BJ (cell line): ENCODE measurements around the gene GPM6B. TPM values are rescaled to one million over a fixed set of nuclear protein-coding genes. Genes with fewer than 3 reads are reported as not detected.

Experiments
- CTCF ChIA-PET: fragments of 350-600 bp; formaldehyde crosslinking; extraction: SDS; loops from one replicate; lab custom pipeline; 2021; ENCODE audit warnings: antibody characterized with exemption, inconsistent platforms; lab: Yijun Ruan, JAX
- POLR2A ChIA-PET: fragments of 300-600 bp; sonication (Branson Sonifier 250); formaldehyde crosslinking; extraction: SDS; loops from one replicate; lab custom pipeline; 2021; ENCODE audit warnings: antibody characterized with exemption; lab: Charles Lee
- DNase-seq: peaks from one replicate; pipeline ENCODE4 v3.0.0-alpha.2; 2011; ENCODE audit warnings: low read depth
- H3K27me3 ChIP-seq: 2 replicates; pipeline ENCODE4 v1.6.0; 2011; ENCODE audit warnings: low read length; ENCODE audit not compliant: control insufficient read depth, insufficient read depth
- H3K36me3 ChIP-seq: 2 replicates; pipeline ENCODE4 v1.5.1; 2011; ENCODE audit warnings: low read length; ENCODE audit not compliant: control insufficient read depth, insufficient read depth
- H3K4me3 ChIP-seq: 2 replicates; pipeline ENCODE4 v1.5.1; 2011; ENCODE audit warnings: low read depth, mild to moderate bottlenecking, control low read depth, low read length
- polyA plus RNA-seq: library from polyadenylated mRNA; depleted of rRNA; stranded (reverse); fragments of >200 nt; gene quantifications from 2 replicates; pipeline ENCODE4 v1.2.3, GENCODE V29; 2011
- TF ChIP-seq, protein P1 (sequence below): IDR thresholded peaks from 2 replicates; pipeline ENCODE4 v1.5.1; 2011; ENCODE audit warnings: low read depth, mild to moderate bottlenecking, control low read depth, inconsistent platforms, low read length, moderate library complexity; ENCODE audit not compliant: insufficient read depth

Gene GPM6B
- polyA plus RNA-seq, 1 experiment = 1.1 TPM

DNA sequence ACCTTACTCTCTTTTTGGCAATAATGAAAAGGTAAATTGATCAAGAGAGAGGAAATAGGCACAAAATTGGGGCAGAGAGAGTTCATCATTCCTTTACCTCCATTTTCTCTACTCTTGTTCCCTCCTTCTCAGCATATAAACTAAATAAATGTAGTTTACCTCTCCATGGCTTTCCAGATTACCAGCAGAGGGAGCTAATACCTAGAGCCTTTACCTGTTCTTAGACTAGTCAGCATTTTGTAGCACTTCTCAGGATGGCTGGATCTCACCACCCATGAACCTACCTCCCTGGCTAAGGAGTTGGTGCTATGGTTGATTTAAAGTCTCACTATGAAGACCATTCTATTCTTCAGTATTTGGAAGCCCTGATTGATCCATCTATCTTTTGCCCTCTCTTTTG is 66.7 kb downstream of the GPM6B start:
- Histone ChIP-seq H3K36me3 (peaks cover 1% of the 10 kb centered on the region; the same call in 1 of the 2 replicates), H3K4me3 (no peak overlapping the region), H3K27me3 (no peaks in the 10 kb centered on the region)
- TF ChIP-seq, protein P1, sequence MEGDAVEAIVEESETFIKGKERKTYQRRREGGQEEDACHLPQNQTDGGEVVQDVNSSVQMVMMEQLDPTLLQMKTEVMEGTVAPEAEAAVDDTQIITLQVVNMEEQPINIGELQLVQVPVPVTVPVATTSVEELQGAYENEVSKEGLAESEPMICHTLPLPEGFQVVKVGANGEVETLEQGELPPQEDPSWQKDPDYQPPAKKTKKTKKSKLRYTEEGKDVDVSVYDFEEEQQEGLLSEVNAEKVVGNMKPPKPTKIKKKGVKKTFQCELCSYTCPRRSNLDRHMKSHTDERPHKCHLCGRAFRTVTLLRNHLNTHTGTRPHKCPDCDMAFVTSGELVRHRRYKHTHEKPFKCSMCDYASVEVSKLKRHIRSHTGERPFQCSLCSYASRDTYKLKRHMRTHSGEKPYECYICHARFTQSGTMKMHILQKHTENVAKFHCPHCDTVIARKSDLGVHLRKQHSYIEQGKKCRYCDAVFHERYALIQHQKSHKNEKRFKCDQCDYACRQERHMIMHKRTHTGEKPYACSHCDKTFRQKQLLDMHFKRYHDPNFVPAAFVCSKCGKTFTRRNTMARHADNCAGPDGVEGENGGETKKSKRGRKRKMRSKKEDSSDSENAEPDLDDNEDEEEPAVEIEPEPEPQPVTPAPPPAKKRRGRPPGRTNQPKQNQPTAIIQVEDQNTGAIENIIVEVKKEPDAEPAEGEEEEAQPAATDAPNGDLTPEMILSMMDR = peak; percentile 46
- ChIA-PET CTCF (interaction anchor here (0.9 to 2.3 kb wide), 5 partner anchors 58 to 281 kb away, joined by 3 to 6 read pairs (median 5); partner anchors contain the start of gene GEMIN8), POLR2A (no interaction called here)
- DNase-seq = no peak

DNA sequence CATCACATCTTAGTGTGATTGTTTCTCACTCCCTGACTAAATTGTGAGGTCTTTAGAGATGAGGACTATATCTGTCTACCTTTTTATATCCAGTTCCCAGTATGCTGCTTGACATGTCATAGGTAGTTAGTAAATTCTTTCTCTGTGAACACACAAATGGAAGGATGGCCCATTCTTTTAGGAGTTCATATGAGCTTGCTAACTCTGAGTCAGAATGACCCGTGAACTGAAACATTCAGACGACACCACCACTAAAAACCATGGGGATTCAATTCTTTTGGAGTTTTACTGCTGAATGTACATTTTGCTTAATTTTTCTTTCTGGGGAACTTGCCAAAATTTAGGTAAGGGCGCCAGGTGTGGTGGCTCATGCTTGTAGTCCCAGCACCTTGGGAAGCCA is 68.4 kb downstream of the GPM6B start:
- no peak for DNase-seq
- Histone ChIP-seq H3K36me3 (peaks cover 1% of the 10 kb centered on the region; the same call in 1 of the 2 replicates), H3K27me3 (no peaks in the 10 kb centered on the region), H3K4me3 (no peak overlapping the region)
- CTCF ChIA-PET = interaction anchor here (0.6 to 2.3 kb wide), 4 partner anchors 13 to 241 kb away, joined by 3 to 11 read pairs (median 6); no protein-coding TSS in a partner anchor
- POLR2A ChIA-PET = no interaction called here
- TF ChIP-seq, protein P1 = no peak

DNA sequence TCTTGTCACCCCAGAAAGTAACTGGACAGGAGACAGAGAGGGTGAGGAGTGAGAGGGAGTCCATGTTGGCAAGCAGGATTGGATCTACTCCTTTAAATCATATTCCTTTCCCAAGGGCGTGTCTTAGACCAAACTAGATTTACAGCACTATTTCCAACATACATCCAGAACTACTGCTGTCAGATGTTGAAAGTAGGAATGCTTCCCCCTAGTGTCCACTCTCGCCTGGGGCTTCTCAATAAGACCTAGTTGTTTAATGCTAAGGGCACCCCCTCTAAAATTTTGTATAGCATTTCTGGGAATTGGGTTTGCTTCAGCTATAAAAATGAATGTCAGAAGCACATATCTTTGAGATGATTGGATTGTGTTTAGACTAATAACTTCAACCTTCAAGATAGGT is 69.1 kb downstream of the GPM6B start:
- peaks cover 1% of the 10 kb centered on the region; the same call in 1 of the 2 replicates for H3K36me3 ChIP-seq
- ChIA-PET CTCF (interaction anchor here (0.6 to 2.0 kb wide), 3 partner anchors 12 to 284 kb away, joined by 3 to 11 read pairs (median 4); no protein-coding TSS in a partner anchor), POLR2A (no interaction called here)
- DNase-seq = no peak
- H3K27me3 ChIP-seq = no peaks in the 10 kb centered on the region
- H3K4me3 ChIP-seq = no peak overlapping the region
- TF ChIP-seq, protein P1 = peak; percentile 56

DNA sequence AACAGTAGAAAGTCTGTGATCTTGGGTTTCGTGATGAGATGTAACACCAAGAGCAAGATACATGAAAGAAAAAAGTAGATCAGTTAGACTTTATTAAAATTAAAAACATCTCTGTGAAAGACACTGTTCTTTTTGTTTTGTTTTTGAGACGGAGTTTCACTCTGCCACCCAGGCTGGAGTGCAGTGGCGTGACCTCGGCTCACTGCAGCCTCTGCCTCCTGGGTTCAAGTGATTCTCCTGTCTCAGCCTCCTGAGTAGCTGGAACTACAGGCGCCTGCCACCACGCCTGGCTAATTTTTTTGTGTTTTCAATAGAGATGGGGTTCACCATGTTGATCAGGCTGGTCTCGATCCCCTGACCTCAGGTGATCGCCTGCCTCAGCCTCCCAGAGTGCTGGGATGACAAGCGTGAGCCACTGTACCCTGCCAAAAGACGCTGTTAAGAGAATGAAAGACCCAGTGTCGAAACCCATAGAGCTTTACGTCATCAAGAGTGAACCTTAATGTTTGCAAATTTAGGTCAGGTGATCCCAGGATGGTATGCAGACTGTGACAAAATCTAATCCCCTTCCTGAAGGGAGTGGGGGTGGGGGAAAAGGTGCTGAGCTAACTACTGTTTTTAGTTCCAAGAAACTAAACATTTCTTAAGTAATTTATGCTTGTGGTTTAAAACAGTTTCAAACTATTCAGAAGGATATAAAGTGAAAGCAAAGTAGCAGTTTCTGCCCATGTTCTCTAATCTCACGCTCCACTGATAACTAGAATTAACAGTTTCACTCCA is 74.3 kb downstream of the GPM6B start:
- CTCF ChIA-PET = no interaction called here
- no peak for DNase-seq
- TF ChIP-seq, protein P1 = no peak
- POLR2A ChIA-PET = no interaction called here
- H3K27me3 ChIP-seq = no peaks in the 10 kb centered on the region
- H3K36me3 ChIP-seq = no peaks in the 10 kb centered on the region; the same call in 1 of the 2 replicates
- no peak overlapping the region for H3K4me3 ChIP-seq

DNA sequence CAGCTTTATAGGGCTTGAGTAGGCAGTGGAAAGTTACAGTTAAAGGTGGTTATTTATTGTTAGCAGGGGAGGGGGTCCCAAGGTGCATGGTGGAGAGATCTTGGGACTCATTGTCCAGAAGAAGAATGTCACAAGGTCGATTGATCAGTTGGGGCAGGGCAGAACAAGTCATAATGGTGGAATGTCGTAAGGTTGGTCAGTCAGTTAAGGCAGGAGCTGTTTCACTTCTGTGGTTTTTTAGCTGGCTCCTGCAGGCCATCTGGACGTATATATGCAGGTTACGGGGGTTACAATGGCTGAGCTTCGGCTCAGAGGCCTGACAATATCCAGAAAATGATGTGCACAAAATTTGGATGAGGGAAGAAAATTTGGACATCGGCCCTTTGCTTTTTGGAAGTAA is 75.2 kb downstream of the GPM6B start:
- POLR2A ChIA-PET = no interaction called here
- TF ChIP-seq, protein P1 = no peak
- no peak overlapping the region for H3K4me3 ChIP-seq
- DNase-seq = no peak
- H3K36me3 ChIP-seq = no peaks in the 10 kb centered on the region
- CTCF ChIA-PET = no interaction called here
- no peaks in the 10 kb centered on the region for H3K27me3 ChIP-seq
